ENCODE results near the gene NOP10. TPM values are rescaled to one million over a fixed set of nuclear protein-coding genes. Genes with fewer than 3 reads are reported as not detected.

NOP10 gene
- polyA plus RNA-seq, 1 of the 3 experiments (the other 2 are of a cell fraction), result 440 TPM

DNA sequence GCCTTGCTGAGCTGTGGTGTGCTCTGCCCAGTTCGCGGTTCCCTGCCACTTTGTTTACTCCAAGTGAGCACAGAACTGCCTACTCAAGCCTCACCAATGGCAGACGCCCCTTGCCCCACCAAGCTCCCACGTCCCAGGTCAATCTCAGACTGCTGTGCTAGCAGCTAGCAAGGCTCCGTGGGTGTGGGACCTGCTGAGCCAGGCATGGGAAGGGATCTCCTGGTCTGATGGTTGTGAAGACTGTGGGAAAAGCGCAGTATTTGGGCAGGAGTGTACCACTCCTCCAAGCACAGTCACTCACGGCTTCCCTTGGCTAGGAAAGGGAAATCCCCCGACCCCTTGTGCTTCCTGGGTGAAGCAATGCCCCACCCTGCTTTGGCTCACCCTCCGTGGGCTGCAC, 50.3 kb downstream of the NOP10 start:
- no peaks in the 10 kb centered on the region for H4K20me1 ChIP-seq (ENCODE audit: insufficient read depth)
- no peak overlapping the region for H3K4me2 ChIP-seq
- H2AFZ ChIP-seq (ENCODE audit: low read depth), result no peak overlapping the region
- no peaks in the 10 kb centered on the region for H3K9me2 ChIP-seq
- ChIA-PET CTCF (no interaction called here), POLR2A (no interaction called here)
- no peak overlapping the region for H3K9ac ChIP-seq
- no peak for DNase-seq
- H3K4me3 ChIP-seq (ENCODE audit: low read depth in 2 of 2, low read length in 1 of 2), result no peak overlapping the region
- H3K79me2 ChIP-seq (ENCODE audit: insufficient read depth), result no peaks in the 10 kb centered on the region
- H3K27me3 ChIP-seq (ENCODE audit: insufficient read depth), result no peaks in the 10 kb centered on the region
- no peaks in the 10 kb centered on the region for H3K36me3 ChIP-seq (replicated peaks in 1 of 2; ENCODE audit: control insufficient read depth in 1 of 2, insufficient read depth in 2 of 2, low read length in 1 of 2)
- no peak overlapping the region for H3K27ac ChIP-seq (ENCODE audit: low read depth in 2 of 2, low read length in 1 of 2)
- 87% methylated on average over 7 of the region's 9 CpGs for WGBS (ENCODE audit: low lambda C conversion rate)
- TF ChIP-seq MAX (IDR thresholded peaks at IDR 0.05; ENCODE audit: low read depth) (no peak), RFX5 (IDR thresholded peaks at IDR 0.05; ENCODE audit: low read length) (no peak), USF2 (IDR thresholded peaks at IDR 0.05; ENCODE audit: borderline replicate concordance, low read depth, low read length) (no peak), YY1 (IDR thresholded peaks at IDR 0.05; ENCODE audit: low read depth) (no peak), ELF1 (IDR thresholded peaks at IDR 0.05) (no peak), SMC3 (IDR thresholded peaks at IDR 0.05; ENCODE audit: low read depth, low read length) (no peak), RCOR1 (IDR thresholded peaks at IDR 0.05; ENCODE audit: low read length) (no peak), RXRA (IDR thresholded peaks at IDR 0.05; ENCODE audit: borderline replicate concordance, low read depth) (no peak), FOXM1 (IDR thresholded peaks at IDR 0.05; ENCODE audit: low read depth) (no peak), NRF1 (IDR thresholded peaks at IDR 0.05; ENCODE audit: low read depth, low read length) (no peak), ZBTB33 (IDR thresholded peaks at IDR 0.05; ENCODE audit: borderline replicate concordance, low read depth) (no peak), TCF12 (IDR thresholded peaks at IDR 0.05) (no peak), CHD2 (IDR thresholded peaks at IDR 0.05; ENCODE audit: low read length, partially characterized antibody) (no peak), MEF2A (IDR thresholded peaks at IDR 0.05; ENCODE audit: borderline replicate concordance, low read depth) (no peak)
- TF ChIP-seq, protein P1, sequence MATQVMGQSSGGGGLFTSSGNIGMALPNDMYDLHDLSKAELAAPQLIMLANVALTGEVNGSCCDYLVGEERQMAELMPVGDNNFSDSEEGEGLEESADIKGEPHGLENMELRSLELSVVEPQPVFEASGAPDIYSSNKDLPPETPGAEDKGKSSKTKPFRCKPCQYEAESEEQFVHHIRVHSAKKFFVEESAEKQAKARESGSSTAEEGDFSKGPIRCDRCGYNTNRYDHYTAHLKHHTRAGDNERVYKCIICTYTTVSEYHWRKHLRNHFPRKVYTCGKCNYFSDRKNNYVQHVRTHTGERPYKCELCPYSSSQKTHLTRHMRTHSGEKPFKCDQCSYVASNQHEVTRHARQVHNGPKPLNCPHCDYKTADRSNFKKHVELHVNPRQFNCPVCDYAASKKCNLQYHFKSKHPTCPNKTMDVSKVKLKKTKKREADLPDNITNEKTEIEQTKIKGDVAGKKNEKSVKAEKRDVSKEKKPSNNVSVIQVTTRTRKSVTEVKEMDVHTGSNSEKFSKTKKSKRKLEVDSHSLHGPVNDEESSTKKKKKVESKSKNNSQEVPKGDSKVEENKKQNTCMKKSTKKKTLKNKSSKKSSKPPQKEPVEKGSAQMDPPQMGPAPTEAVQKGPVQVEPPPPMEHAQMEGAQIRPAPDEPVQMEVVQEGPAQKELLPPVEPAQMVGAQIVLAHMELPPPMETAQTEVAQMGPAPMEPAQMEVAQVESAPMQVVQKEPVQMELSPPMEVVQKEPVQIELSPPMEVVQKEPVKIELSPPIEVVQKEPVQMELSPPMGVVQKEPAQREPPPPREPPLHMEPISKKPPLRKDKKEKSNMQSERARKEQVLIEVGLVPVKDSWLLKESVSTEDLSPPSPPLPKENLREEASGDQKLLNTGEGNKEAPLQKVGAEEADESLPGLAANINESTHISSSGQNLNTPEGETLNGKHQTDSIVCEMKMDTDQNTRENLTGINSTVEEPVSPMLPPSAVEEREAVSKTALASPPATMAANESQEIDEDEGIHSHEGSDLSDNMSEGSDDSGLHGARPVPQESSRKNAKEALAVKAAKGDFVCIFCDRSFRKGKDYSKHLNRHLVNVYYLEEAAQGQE (IDR thresholded peaks at IDR 0.05; ENCODE audit: low read depth, low read length), result no peak
- TF ChIP-seq, protein P2, sequence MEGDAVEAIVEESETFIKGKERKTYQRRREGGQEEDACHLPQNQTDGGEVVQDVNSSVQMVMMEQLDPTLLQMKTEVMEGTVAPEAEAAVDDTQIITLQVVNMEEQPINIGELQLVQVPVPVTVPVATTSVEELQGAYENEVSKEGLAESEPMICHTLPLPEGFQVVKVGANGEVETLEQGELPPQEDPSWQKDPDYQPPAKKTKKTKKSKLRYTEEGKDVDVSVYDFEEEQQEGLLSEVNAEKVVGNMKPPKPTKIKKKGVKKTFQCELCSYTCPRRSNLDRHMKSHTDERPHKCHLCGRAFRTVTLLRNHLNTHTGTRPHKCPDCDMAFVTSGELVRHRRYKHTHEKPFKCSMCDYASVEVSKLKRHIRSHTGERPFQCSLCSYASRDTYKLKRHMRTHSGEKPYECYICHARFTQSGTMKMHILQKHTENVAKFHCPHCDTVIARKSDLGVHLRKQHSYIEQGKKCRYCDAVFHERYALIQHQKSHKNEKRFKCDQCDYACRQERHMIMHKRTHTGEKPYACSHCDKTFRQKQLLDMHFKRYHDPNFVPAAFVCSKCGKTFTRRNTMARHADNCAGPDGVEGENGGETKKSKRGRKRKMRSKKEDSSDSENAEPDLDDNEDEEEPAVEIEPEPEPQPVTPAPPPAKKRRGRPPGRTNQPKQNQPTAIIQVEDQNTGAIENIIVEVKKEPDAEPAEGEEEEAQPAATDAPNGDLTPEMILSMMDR (IDR thresholded peaks at IDR 0.05), result no peak
- TF ChIP-seq, protein P3, sequence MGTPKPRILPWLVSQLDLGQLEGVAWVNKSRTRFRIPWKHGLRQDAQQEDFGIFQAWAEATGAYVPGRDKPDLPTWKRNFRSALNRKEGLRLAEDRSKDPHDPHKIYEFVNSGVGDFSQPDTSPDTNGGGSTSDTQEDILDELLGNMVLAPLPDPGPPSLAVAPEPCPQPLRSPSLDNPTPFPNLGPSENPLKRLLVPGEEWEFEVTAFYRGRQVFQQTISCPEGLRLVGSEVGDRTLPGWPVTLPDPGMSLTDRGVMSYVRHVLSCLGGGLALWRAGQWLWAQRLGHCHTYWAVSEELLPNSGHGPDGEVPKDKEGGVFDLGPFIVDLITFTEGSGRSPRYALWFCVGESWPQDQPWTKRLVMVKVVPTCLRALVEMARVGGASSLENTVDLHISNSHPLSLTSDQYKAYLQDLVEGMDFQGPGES (IDR thresholded peaks at IDR 0.05; ENCODE audit: low read depth, low read length), result no peak
- H3F3A ChIP-seq (replicated peaks; ENCODE audit: insufficient read depth), result peaks cover 17% of the 10 kb centered on the region
- H3K9me3 ChIP-seq, result no peaks in the 10 kb centered on the region
- peaks cover 2 to 12% of the 10 kb centered on the region in 2 experiments; a peak in 2 of 4 replicates for H3K4me1 ChIP-seq (ENCODE audit: control insufficient read depth in 1 of 2, insufficient read depth in 2 of 2, low read depth in 1 of 2, low read length in 1 of 2)
